ENCODE measurements around the gene C3. TPM values are rescaled to one million over a fixed set of nuclear protein-coding genes. Genes with fewer than 3 reads are reported as not detected.
"Not testable (repeated sequence)": the region's sequence is repeated elsewhere in the genome, so short reads cannot be mapped to it uniquely, and the experiment has no call there.

Gene C3
- polyA plus RNA-seq (ENCODE audit: insufficient read length in 3 of 3): 10 to 100 TPM; 17.4 to 23.4 (median 20.1) TPM

DNA sequence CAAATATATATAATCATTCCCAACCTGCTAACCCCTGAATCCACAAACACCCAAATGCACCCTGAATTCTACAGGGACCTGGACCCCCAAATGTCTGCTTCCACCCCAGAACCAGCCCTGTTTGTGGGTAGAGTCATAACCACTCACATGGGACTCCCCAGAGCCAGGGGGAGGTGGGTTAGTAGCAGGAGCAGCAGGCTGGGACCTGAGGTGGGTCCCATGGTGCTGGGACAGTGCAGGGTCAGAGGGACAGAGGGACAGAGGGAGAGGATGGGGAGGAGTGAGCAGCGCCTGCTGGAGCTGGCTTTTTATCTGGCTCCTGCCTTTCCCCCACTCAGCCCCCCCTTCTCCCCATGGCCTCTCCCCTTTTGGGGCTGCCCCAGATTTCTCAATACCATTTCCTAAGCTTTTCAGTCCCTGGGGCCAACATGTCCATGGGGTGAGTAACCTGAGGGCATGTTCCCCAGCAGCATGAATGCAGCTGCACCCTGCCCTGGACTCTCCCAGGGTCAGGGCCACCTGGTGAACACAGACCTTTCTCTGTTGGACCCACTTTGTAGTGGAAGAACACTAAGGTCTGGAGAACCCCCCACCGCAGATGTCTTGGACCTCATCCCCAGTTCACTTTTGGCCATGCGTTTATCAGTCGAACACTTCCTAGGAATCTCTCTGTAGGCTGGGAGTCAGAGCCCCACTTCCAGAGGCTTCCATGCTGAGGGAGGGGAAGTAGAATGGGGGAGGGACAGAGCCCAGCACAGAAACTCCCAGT, at the start of gene C3:
TSS of gene C3 (minus strand) at position 282 of the 769 bp plus-strand sequence. CDS start at position 221, 61 bp downstream.
- no peak for DNase-seq (ENCODE audit: low read depth in 3 of 3, low spot score in 2 of 3)

DNA sequence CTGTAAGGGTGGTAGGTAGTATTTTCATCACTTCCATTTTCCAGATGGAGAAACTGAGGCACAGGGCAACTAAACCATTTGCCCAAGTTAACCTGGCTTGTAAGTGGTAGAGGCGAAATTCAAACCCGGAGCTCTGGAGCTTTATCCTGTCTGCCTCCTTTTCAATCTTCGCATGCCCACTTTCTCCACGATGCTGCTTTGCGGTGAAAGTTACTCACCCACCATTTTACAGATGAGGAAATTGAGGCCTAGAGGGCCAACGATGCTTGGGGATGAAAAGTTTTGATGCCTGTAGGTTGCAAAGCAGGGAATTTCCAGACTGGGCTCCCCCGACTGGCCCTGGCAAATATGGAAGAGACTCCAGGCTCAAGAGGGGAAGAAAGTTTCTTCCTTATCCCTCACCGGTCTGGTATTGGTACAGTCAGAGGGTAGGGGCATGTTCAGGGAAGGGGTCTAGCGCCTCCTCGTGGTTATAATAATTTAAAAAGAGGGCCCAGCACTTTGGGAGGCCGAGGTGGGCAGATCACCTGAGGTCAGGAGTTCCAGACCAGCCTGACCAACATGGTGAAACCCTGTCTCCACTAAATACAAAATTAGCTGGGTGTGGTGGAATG, 48.7 kb upstream of the C3 start:
- no peak for DNase-seq (ENCODE audit: low read depth in 3 of 3, low spot score in 2 of 3)

DNA sequence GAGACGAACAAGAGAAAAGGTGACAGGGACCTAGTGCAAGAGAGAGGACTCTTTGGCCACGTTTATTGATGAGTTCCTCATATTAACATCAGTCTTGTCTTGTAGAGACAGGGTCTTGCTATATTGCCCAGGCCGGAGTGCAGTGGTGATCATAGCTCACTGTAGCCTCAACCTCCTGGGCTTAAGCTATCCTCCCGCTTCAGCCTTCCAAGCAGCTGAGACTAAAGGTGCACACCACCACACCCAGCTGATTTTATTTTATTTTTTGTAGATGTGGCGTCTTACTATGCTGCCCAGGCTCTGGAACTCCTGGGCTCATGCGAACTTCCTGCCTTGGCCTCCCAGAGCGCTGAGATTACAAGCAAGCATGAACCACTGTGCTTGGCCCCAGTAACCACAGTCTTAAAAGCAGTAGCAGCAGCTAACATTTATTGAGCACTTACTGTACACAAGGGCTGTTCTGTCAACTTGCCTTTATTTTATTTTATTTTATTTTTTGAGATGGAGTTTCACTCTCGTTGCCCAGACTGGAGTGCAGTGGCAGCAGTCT, 47.9 kb upstream of the C3 start:
- no peak for DNase-seq (ENCODE audit: low read depth in 3 of 3, low spot score in 2 of 3)

DNA sequence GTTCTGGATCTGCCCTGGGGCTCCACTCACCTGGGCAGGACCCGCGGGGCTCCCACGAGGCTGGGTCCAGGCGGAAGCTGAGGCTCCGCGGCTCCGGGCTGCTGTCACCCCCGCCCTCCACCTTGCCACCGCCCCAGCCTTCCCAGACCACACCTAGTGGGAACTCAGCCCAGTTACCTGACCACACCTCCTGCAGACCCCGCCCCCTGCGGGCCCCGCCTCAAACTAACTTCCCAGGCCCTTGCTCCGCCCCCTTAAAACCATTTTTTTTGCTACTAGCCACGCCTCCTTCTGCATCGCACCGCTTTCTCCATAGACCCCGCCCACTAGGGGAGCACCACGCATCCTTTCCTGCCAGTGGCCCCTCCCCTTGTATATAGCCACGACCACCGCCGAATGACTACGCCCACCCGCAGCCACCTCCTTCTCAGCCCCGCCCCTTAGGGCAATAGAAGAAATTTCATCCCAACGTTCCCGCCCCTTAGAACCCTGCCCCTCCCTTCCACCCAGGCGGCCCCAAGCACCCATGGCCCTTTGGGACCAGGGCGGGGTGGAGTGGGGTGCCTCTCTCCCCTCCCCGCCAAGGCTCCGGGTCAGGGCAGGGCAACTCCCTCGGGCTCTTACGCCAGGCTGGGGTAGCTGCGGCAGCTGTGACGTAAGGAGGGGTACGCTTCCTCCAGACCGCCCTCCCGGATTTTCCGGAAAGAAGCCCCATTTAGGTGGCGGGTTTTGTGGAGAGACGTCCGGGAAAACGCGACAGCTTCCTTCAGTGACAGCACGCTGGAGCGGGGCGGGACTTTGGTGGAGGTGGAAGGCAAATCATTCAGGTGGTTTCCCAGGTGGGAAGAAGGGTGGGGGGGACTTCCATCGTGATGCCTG, 47.1 kb upstream of the C3 start, which contains the start of gene SH2D3A:
TSS of gene SH2D3A (minus strand) at position 79 of the 879 bp plus-strand sequence. CDS start 3,687 bp downstream, outside the sequence.
- no peak for DNase-seq (ENCODE audit: low read depth in 3 of 3, low spot score in 2 of 3)

DNA sequence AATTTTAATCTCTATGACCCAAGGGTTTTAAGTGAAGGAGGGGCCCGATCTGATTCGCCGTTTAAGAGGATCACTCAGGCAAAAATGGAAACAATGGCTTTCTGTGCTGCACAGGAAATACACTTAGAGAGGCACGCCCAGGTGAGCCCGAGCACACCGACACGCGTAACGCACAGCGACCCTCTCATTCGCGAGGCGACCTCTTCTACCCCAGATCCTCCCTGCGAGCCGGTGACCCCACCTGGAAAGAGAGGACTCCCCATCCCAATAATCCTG, 46.6 kb upstream of the C3 start:
- DNase-seq (ENCODE audit: low read depth in 3 of 3, low spot score in 2 of 3): no peak

DNA sequence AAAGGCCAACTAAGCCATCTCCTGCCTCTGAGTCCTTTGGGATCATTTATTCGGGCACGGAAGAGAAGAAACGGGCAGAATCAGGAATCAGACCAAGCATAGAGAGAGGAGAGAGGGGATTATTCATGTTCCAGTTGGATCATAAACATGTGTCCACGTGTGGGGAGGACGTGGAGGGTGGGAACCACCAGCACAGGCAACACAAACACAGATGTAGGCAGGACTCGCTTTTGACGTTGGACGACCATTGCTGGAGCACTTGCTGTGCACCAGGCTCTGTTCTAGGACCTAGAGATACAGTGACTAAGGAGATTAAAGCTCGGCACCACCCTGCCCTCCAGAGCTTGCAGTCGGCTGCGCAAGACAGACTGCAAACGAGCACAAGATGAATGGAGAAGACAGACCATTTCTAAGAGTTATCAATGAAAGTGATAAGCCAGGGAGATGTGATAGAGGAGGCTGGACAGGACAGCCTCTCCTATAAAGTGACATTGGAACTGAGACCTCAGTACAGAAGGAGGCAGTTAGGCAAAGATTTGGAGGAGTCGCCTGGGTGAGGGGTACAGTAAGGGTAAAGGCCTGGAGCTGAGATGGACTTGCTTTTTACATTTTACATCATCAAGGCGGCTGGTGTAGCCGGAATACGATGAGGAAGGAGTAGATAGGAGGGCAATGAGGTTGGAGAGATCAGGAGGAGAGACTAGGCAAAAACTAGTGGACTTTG, 46.1 kb upstream of the C3 start:
- DNase-seq (ENCODE audit: low read depth in 3 of 3, low spot score in 2 of 3): no peak

DNA sequence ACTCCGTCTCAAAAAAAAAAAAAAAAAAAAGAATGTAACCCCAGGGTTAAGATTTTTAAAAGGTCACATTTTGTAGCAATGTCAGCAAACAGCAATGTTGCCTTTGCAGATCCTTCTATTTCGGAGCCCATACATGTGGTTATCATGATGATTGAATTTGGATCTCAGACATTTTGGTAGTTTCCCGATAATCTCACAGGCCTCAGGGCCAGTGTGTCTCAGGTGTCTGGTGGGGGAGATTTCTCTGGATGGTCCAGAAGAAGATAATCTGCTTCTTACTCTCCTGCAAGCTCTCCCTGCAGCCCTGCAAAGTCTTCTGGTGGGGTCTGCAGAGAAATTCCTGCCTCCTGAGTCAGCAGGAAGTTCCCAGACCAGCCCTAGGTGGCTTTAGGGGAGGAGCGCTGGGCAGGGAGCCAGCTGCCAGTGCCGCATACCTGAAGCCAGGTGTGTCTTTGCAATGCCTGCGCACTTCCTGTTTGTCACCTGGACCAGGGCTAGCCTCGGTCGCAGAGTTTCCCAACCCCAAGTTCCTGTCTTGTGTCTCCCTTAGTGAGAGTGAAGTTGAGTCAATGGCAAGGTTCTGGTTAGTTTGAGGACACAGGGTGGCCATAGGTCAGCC, 45.4 kb upstream of the C3 start:
- DNase-seq (ENCODE audit: low read depth in 3 of 3, low spot score in 2 of 3): no peak

DNA sequence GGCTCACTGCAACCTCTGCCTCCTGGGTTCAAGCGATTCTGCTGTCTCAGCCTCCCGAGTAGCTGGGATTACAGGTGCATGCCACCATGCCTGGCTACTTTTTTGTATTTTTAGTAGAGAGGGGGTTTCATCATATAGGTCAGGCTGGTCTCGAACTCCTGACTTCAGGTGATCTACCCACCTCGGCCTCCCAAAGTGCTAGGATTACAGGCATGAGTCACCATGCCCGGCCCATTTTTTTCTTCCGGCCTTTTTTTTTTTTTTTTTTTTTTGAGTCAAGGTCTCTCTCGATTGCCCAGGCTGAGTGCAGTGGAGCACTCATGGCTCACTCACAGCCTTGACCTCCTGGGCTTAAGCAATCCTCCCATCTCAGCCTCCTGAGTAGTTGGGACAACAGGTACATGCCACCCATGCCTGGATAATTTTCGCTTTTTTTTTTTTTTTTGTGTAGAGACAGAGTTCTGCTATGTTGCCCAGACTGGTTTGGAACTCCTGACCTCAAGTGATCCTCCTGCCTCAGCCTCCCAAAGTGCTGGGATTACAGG, 41.9 kb upstream of the C3 start:
- DNase-seq (ENCODE audit: low read depth in 3 of 3, low spot score in 2 of 3): not testable (repeated sequence)

DNA sequence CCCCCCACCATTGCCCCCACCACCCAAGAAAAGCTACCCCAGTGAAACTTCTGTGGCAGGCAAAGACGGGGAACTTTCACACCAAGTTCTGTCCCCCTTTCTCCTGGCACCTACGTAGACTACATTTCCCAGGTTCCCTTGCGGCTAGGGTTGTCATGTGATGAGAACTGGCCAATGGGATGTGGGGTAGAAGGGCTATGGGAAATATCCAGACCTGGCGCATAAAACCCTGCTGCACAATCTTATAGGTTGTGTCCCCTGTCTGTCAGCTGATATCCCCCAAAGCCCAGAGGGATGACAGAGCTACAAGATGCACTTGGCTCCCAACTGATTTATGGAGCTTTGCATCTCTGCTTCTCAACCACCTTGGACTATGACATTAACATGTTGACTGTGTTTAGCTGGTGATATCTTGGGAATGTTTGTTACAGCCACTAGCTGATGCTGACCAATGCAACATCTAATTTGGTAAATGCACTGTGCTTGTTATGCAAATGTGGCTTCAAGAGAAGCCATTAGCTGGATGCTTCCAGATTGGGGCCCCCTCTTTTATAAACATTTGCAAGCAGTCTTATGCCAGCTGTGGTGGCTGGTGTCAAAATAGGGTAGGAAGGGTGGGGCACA, 40.7 kb upstream of the C3 start:
- DNase-seq (ENCODE audit: low read depth in 3 of 3, low spot score in 2 of 3): no peak

DNA sequence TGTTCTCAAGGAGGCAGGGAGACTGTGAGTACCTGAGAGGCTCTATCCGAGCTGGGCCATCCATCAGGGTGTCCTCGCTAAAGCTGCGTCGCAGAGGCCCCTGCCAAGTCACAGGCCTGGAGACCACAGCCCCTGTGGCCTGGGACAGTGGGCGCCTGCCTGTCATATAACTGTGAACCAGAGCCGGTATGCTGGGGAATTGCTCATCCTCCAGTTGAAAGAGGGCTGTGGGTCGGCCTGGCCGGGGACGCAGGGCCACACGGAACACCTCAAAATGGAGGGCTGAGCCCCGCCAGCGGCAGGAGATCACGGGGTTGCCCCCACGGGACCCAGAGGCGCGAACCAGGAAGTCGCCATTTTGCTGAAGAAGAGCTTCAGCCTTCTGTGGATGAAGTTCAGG, 40.2 kb upstream of the C3 start:
- DNase-seq (ENCODE audit: low read depth in 3 of 3, low spot score in 2 of 3): no peak

DNA sequence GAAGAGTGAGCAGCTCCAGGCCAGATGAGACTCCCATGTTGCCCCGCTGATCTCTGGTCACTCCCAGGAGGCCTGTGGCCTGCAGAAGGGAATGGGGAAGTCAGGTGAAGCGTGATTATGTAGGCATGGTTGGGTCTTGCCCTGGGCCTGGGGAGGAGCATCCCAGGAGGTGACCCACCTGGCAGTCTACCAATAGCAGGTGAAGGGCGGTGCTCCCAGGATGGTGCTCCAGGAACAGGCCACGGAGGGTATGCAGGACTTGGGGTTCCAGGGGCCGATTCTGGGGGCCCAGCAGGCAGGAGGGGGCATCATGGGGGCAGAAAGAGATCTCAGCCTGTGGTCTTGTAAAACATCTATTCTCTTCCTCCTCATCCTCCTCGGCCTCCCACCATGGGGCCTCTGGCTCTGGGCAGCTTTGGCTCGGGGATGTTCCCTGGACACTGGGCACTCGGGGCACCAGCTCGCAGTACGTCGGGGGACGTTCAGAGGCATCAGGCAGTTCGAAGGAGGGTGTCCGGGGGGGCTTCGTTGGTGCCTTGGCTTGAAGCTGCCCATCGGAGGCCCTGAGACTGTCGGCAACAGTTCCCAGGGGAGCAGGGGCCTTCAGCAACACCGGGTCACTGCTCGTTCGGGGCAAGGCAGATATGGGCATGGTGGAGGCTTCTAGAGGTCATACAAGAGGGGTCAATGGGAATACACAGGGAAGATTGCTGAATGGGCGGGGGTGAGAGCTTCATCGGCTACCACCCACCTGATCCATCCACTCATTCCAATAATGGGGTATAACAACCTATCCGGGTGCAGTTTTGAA, 34.4 kb upstream of the C3 start:
- DNase-seq (ENCODE audit: low read depth in 3 of 3, low spot score in 2 of 3): no peak

DNA sequence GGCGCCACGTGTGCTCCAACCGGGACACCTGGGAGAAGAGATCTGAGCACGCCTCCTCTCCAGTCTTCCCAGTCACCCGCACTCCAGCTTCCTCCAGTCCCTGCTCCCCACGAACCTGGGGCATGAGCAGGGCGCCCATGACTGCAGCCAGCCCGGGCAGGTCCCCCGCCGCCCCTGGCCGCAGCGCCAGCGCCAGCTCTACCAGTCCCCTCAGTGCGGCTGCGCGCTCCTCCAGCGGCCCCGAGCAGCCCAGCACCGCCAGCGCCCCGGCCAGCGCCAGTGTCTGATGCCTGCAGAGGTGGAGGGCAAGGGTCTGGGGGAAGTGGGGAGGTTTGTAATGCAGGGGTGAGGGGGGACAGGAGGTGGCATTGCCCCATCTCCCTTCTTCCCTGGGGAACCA, 33.7 kb upstream of the C3 start:
- no peak for DNase-seq (ENCODE audit: low read depth in 3 of 3, low spot score in 2 of 3)

DNA sequence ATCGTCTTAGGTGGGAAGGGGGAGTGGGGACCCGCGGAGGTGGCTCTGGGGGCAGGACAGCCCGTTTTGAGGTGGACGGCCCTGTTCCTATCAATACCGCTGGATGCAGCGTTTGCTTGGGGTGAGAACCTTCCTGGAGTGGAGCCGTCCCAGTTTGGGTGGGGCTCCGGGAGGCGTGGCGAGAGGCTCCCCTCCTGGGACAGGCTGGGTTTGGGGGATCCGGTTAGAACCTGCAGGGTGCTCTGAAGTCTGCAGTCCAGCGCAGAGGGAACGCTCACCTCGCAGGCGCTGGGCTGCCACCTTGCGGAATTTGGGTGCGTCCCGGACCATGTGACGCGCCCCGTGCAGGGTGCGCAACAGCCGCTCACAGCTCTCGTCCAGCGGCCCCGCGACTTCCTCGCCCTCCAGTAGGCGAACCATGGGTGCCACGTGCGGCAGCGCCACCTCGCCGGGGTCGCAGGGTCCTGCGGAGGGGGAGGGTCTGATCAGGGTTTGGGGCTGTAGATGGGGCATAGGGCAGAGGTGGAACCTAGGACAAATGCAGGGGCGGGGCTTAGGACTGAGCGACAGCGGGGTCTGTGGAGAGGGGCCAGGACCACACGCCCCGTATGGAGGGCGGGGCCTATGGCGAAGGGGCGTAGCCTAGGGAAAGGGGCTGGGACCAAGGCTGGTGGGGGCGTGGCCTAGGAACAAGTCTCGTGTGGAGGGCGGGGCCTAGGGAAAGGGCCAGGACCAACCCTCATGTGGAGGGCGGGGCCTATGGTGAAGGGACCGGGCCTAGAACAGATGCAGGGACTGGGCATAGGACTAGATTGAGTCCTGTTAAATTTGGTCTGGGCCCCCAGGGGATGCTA, 33.0 kb upstream of the C3 start:
- DNase-seq (ENCODE audit: low read depth in 3 of 3, low spot score in 2 of 3): no peak

DNA sequence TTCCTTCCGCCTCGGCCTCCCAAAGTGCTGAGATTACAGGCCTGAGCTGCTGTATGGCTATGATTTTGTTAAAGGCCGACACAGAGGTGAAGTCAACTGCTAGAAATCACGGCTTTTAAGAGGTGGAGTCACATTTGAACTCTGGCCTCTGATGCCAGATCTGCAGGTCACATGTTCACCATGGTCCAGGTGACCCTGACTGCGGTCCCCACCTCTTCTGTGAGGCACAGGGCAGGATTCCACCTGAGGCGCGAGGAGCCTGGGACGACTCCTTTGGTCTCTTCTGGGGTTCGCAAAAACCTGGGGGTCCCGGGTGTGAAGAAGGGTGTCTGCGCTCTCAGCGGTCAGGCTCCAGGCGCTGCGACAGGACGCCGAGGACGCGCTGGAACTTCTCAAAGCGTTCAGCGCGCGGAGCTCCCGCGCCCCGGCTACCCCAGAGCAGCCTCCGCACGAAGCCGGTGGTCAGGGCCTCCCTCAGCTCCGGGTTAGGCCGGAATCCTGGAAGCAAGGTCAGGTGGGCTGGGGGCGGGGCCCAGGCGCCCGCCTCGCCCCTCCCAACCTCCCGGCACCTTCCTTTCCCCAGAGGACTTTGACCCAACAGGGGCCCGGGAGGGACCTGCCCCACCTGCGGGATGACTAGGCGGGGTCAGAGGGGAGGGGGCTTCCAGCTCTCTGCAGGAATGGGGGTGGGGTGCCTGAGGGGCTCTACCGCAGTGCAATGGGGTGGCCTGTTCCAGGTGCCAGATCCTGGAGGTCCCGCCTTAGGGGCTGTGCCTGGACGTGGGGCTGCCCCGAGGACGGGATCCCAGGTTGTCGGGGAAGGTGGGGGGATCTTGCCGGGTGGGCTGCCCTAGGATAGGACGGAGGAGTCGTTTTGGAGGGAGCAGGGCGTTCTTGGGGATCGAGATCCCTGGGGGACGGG, 32.1 kb upstream of the C3 start:
- no peak for DNase-seq (ENCODE audit: low read depth in 3 of 3, low spot score in 2 of 3)

DNA sequence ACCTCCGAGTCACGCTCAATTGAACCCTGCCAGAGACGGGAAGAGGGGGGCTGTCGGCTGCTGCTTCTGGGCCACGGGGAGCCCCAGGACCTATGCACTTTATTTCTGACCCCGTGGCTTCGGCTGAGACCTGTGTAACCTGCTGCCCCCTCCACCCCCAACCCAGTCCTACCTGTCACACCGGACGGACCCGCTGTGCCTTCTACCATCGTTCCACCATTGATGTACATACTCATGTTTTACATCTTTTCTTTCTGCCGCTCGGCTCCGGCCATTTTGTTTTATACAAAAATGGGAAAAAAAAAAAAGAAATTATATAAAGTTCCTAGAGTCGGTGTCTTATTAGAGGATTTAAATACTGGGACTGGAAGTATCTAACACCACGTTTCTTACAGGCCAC, 30.7 kb upstream of the C3 start:
- DNase-seq (ENCODE audit: low read depth in 3 of 3, low spot score in 2 of 3): no peak

DNA sequence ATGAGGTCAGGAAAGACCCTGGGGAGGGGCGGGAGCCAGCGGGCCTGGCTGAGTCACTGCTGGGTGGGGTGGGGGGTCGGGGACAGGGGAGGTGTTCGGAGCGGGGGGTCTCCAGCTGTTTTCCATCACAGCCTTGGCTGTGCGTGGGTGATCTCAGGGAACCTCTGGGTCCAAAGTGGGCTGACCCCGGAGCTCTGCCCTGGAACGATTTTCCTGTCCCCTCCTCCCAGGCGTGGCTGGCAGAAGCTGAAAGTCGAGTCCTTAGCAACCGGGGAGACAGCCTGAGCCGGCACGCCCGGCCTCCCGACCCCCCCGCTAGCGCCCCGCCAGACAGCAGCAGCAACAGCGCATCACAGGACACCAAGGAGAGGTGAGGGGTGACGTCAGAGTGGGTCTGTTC, 29.6 kb upstream of the C3 start:
- no peak for DNase-seq (ENCODE audit: low read depth in 3 of 3, low spot score in 2 of 3)

DNA sequence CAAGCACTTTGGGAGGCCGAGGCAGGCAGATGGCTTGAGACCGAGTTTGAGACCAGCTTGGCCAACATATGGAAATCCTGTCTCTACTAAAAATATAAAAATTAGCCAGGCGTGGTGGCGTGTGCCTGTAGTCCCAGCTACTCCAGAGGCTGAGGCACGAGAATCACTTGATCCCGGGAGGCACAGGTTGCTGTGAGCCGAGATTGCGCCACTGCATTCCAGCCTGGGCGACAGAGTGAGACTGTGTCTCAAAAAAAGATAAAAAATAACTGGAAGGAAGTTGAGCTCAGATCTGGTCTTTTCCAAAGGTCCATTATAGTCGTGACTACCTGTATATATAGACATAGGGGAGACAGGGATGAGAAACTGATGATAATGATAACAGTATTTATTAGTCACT, 28.1 kb upstream of the C3 start:
- not testable (repeated sequence) for DNase-seq (ENCODE audit: low read depth in 3 of 3, low spot score in 2 of 3)
